Body of pancreas (tissue), 4 donors: ENCODE data around the gene CD4. TPM values are rescaled to one million over a fixed set of nuclear protein-coding genes. Genes with fewer than 3 reads are reported as not detected.

ENCODE experiments used
- ATAC-seq: fragments of 150-250 bp; one replicate; pipeline ENCODE4 v1.9.1; 2016
- DNase-seq, 4 donors: peaks; one replicate each; pipeline ENCODE4 v3.0.0-alpha.2; 2019
- H3K27ac ChIP-seq, 4 donors: fragments of 200-600 bp; sonication (generic); 1 replicate in 3 of 4; 2 replicates in 1 of 4; pipeline versions ENCODE4 v1.5.1 to v1.6.1; 2016 to 2019; ENCODE audit warnings: mild to moderate bottlenecking in 1 of 4, mixed read lengths in 1 of 4, moderate library complexity in 1 of 4
- H3K27me3 ChIP-seq, 2 donors: fragments of 200-600 bp; sonication (generic); one replicate each; pipeline ENCODE4 v1.6.0; 2016; ENCODE audit warnings: mild to moderate bottlenecking in 1 of 2
- H3K36me3 ChIP-seq, 2 donors: fragments of 200-600 bp; sonication (generic); replicated peaks in 1 of 2; 2 replicates each; pipeline ENCODE4 v1.5.1; 2016; ENCODE audit warnings: low read depth in 2 of 2; ENCODE audit not compliant: insufficient read depth in 1 of 2
- H3K4me1 ChIP-seq: fragments of 200-600 bp; sonication (generic); one replicate; pipeline ENCODE4 v1.6.0; 2016
- H3K4me3 ChIP-seq, 2 donors: fragments of 200-600 bp; sonication (generic); 1 replicate in 1 of 2; 2 replicates in 1 of 2; pipeline ENCODE4 v1.5.1; 2016 to 2019
- H3K9me3 ChIP-seq, 3 donors: fragments of 200-600 bp; sonication (generic); 1 replicate in 2 of 3; 2 replicates in 1 of 3; pipeline ENCODE4 v1.5.1; 2016
- CTCF ChIP-seq, 7 experiments: fragments of 450-650 bp in 4 of 7; fragments of 200-600 bp in 3 of 7; sonication (generic) in 3 of 7; IDR thresholded peaks; one replicate each; pipeline ENCODE4 v1.5.1; 2016 to 2019; ENCODE audit warnings: antibody characterized with exemption in 7 of 7
- POLR2A ChIP-seq, 3 donors: fragments of 450-650 bp; IDR thresholded peaks; one replicate each; pipeline ENCODE4 v1.6.1; 2016; ENCODE audit warnings: antibody characterized with exemption in 3 of 3, mild to moderate bottlenecking in 2 of 3
- WGBS, 2 donors: methylation state at CpG; one replicate each; pipeline ENCODE4 v1.1.5; 2017; 5-methylcytosine and 5-hydroxymethylcytosine counted together
- intact Hi-C: fragments of 100-400 bp; cut with DNase I; formaldehyde crosslinking; loops from one replicate; pipeline ENCODE4 v1.15.1; 2023
- total RNA-seq, 2 donors: library from RNA; depleted of rRNA; stranded (reverse); fragments of >200 nt; gene quantifications; one replicate each; pipeline ENCODE4 v1.1.0, GENCODE V29; 2016

CD4 gene
- total RNA-seq, 2 donors from 2014 or later = 3.0 to 5.2 TPM

DNA sequence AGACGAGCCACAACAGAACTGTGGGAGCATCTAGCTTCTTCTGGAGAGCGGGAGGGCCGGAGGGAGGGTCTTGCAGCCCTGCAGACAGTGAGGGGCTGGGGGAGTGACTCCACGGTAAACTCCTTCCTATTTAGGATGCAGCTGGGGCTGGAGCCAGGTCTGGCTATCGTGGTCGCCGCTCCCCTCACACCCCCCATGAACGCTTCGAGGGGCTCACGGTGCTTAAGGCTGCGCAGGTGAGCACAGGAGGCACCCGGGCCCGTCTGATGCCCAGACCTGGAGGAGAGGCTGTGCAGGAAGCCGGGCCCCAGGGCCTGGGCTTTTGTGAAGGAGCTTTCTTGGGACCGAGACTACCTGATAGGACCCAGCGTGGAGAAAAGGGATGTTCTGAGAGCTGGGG lies 47.5 kb downstream of the CD4 start:
- TF ChIP-seq CTCF (IDR thresholded peaks at IDR 0.05) (no peak), POLR2A (IDR thresholded peaks at IDR 0.05) (no peak)
- no peaks in the 10 kb centered on the region for H3K9me3 ChIP-seq
- no peaks in the 10 kb centered on the region for H3K27me3 ChIP-seq
- DNase-seq = no peak
- H3K4me1 ChIP-seq = no peaks in the 10 kb centered on the region
- 83 to 91% methylated on average over 2 to 16 of the region's 16 CpGs for WGBS, 2 donors
- no peak overlapping the region for H3K27ac ChIP-seq
- H3K4me3 ChIP-seq = no peak overlapping the region
- H3K36me3 ChIP-seq = no peaks in the 10 kb centered on the region
- intact Hi-C loops = loop anchor here (5.0 kb wide), 1 partner anchor 90 kb away; no protein-coding TSS in a partner anchor
- ATAC-seq = no peak

DNA sequence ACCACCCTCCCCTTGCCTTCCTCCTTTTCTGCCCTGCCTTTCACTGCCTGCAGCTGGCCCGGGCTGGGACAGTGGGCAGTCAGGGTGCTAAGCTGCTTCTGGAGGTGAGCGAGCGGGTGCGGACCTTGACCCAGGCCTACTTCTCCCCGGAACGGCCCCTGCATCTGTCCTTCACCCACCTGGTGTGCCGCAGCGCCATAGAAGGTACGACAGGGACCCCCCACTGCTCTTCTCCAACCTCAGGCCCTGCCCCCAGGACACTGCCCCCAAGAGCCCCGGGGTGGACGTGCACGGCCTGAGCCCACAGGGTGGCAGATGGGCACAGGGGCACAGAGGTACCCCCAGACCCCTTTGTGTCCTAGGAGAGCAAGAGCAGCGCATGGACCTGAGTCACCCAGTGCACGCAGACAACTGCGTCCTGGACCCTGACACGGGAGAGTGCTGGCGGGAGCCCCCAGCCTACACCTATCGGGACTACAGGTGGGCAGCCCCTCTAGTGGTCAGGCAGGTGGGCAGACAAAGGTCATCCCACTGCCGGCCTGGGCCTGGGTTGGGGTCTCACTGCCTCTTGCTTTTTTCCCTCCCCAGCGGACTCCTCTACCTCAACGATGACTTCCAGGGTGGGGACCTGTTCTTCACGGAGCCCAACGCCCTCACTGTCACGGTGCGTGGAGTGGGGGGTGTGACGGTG lies 48.2 kb downstream of the CD4 start:
- no peak for TF ChIP-seq POLR2A (IDR thresholded peaks at IDR 0.05)
- TF ChIP-seq CTCF (IDR thresholded peaks at IDR 0.05) = no peak
- intact Hi-C loops = loop anchor here (5.0 kb wide), 1 partner anchor 90 kb away; no protein-coding TSS in a partner anchor
- ATAC-seq (no peak), DNase-seq (no peak)
- no peaks in the 10 kb centered on the region for H3K4me1 ChIP-seq
- 88 to 90% methylated on average over 22 to 25 of the region's 26 CpGs for WGBS, 2 donors
- no peaks in the 10 kb centered on the region for H3K27me3 ChIP-seq
- H3K27ac ChIP-seq = no peak overlapping the region
- no peak overlapping the region for H3K4me3 ChIP-seq
- H3K36me3 ChIP-seq = no peaks in the 10 kb centered on the region
- no peaks in the 10 kb centered on the region for H3K9me3 ChIP-seq

DNA sequence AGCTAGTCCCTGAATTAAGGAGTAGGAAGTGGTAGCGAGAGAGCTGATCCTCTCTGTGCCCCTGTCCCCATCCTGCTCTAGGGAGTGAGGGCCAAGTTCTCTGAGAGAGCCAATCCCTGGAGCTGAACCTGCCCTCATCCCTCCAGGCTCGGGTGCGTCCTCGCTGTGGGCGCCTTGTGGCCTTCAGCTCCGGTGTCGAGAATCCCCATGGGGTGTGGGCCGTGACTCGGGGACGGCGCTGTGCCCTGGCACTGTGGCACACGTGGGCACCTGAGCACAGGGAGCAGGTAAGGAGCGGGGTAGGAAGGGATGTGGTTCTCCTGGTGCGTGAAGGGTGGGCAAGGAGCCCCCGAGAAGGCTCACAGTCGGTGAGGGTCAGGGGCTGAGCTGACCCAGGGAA lies 49.5 kb downstream of the CD4 start:
- Histone ChIP-seq H3K36me3 (no peaks in the 10 kb centered on the region), H3K27ac (no peak overlapping the region), H3K9me3 (no peaks in the 10 kb centered on the region), H3K4me3 (no peak overlapping the region), H3K27me3 (no peaks in the 10 kb centered on the region), H3K4me1 (no peaks in the 10 kb centered on the region)
- TF ChIP-seq POLR2A (IDR thresholded peaks at IDR 0.05) (no peak), CTCF (IDR thresholded peaks at IDR 0.05) (no peak)
- DNase-seq (no peak), ATAC-seq (no peak)
- intact Hi-C loops = loop anchor here (5.0 kb wide), 1 partner anchor 92 kb away; no protein-coding TSS in a partner anchor
- 88 to 90% methylated on average over 16 of the region's 16 CpGs for WGBS, 2 donors

DNA sequence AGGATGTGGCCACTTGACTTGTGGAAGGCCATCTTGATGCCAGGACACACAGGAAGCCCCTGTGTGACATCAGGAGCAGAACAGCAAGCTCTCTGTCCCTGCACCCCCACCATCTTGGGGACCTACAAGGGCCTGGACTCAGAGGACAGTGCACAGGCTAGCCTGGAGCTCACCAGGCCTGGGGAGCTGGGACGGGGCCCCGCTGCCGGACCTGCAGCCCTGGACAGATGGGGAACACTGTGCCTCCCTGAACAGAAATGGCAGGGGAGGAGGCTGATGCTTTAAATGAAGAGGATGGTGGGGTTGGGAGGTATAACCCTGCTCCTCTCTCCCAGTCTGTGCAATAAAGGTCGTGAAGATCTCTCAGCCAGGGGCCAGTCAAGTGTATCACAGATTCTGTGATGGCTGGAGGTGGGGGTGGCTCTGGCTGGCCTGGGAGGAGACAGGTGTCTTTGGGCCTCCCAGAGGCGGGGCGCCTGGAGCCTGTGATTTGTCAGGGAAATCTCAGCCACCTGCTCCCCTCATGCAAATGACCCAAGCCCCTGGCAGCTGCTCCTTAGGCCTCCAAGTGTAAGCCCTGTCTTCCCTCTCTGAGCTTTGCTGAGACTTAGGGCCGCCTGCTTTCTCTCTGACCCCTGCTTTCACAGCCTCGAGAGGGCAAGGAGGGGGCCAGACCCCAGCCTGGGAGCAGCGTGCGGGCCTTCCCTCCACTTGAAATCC lies 50.3 kb downstream of the CD4 start:
- Histone ChIP-seq H3K27ac (no peak overlapping the region), H3K27me3 (no peaks in the 10 kb centered on the region), H3K9me3 (no peaks in the 10 kb centered on the region), H3K36me3 (no peaks in the 10 kb centered on the region), H3K4me3 (no peak overlapping the region), H3K4me1 (no peaks in the 10 kb centered on the region)
- intact Hi-C loops = loop anchor here (5.0 kb wide), 1 partner anchor 92 kb away; no protein-coding TSS in a partner anchor
- TF ChIP-seq POLR2A (IDR thresholded peaks at IDR 0.05) = no peak
- no peak for TF ChIP-seq CTCF (IDR thresholded peaks at IDR 0.05)
- 73 to 77% methylated on average over 6 to 9 of the region's 10 CpGs for WGBS, 2 donors
- DNase-seq (no peak), ATAC-seq (no peak)
